LNCaP clone FGC (cell line): ENCODE data around the gene THRB.

Experiments
- DNase-seq: peaks from one replicate; pipeline ENCODE4 v3.0.0-alpha.2; 2011; ENCODE audit warnings: low read depth
- H3K4me3 ChIP-seq: 2 replicates; pipeline ENCODE4 v1.5.1; 2011; ENCODE audit warnings: mild to moderate bottlenecking, low read depth, low read length, control low read depth
- CTCF ChIP-seq: IDR thresholded peaks from 2 replicates; pipeline ENCODE4 v1.5.1; 2012; ENCODE audit warnings: mild to moderate bottlenecking; ENCODE audit not compliant: control insufficient read depth, insufficient read depth; ENCODE audit errors: extremely low read depth

The THRB gene

GRCh38 chr3:24360957-24361356, 133.7 kb downstream of the THRB start:
- no peak for TF ChIP-seq CTCF
- no peak overlapping the region for H3K4me3 ChIP-seq
- DNase-seq, result no peak

GRCh38 chr3:24359645-24360462, 134.8 kb downstream of the THRB start:
- DNase-seq, result no peak

GRCh38 chr3:24359102-24359501, 135.5 kb downstream of the THRB start:
- no peak for TF ChIP-seq CTCF

More at GRCh38 chr3:24359645-24360462, 134.8 kb downstream of the THRB start:
- 0 out of 2 replicates have a peak, but pooled peaks have one; percentile 13 for TF ChIP-seq CTCF
- no peak overlapping the region for H3K4me3 ChIP-seq

GRCh38 chr3:24357635-24358034, 137.0 kb downstream of the THRB start:
- no peak for TF ChIP-seq CTCF
- no peak overlapping the region for H3K4me3 ChIP-seq
- DNase-seq, result no peak

More at GRCh38 chr3:24359102-24359501, 135.5 kb downstream of the THRB start:
- no peak for DNase-seq
- H3K4me3 ChIP-seq, result no peak overlapping the region

GRCh38 chr3:24355806-24356205, 138.8 kb downstream of the THRB start:
- TF ChIP-seq CTCF, result no peak
- DNase-seq, result no peak
- H3K4me3 ChIP-seq, result no peak overlapping the region

- DNase-seq, result no peak
- no peak overlapping the region for H3K4me3 ChIP-seq
- TF ChIP-seq CTCF, result no peak
Observed at GRCh38 chr3:24354230-24354629, 140.4 kb downstream of the THRB start.
